Activated CD8-positive, alpha-beta memory T cell treated with anti-CD3 and anti-CD28 coated beads, Interleukin-2, amount 10 ng/mL, durations not matched to agents 7 days and 5 days (primary cell): ENCODE measurements around the gene OR7D2. TPM values are rescaled to one million over a fixed set of nuclear protein-coding genes. Genes with fewer than 3 reads are reported as not detected.
A peak's percentile ranks its signal among the peaks of the same experiment; 100 is the strongest.

ENCODE experiments used
- ATAC-seq: fragments of 150-1000 bp; cut with Tn5 transposase; one replicate; pipeline ENCODE4 v1.10.0; 2021; ENCODE audit warnings: moderate library complexity
- CTCF ChIA-PET: fragments of 350-600 bp; sonication (Branson Sonifier 250); formaldehyde crosslinking; loops from one replicate; lab custom pipeline; 2021; ENCODE audit warnings: antibody characterized with exemption; lab: Charles Lee
- DNase-seq: peaks from one replicate; pipeline ENCODE4 v3.0.0-alpha.2; 2020
- H3K27ac Mint-ChIP-seq: one replicate; pipeline ENCODE4 v1.8.0; 2021; ENCODE audit warnings: mild to moderate bottlenecking, mixed read lengths
- H3K27me3 Mint-ChIP-seq: one replicate; pipeline ENCODE4 v1.8.0; 2021; ENCODE audit warnings: mixed read lengths
- H3K36me3 Mint-ChIP-seq: one replicate; pipeline ENCODE4 v1.8.0; 2021; ENCODE audit warnings: mild to moderate bottlenecking, mixed read lengths
- H3K4me1 Mint-ChIP-seq: one replicate; pipeline ENCODE4 v1.8.0; 2021; ENCODE audit warnings: mixed read lengths
- H3K4me3 Mint-ChIP-seq: one replicate; pipeline ENCODE4 v1.8.0; 2021; ENCODE audit warnings: mild to moderate bottlenecking, moderate library complexity, mixed read lengths
- H3K9me3 Mint-ChIP-seq: one replicate; pipeline ENCODE4 v1.8.0; 2022; ENCODE audit warnings: low read depth, mixed read lengths
- total RNA-seq, 2 experiments: library from RNA; stranded (reverse); gene quantifications; one replicate each; pipeline ENCODE4 v1.2.3, GENCODE V29; 2021

OR7D2 gene
- total RNA-seq = not detected

- no peak for DNase-seq
- Mint-ChIP-seq H3K4me1 (no peaks in the 10 kb centered on the region), H3K27ac (no peak within 1 kb of the TSS), H3K27me3 (no peaks in the 10 kb centered on the region), H3K9me3 (peaks cover 3% of the 10 kb centered on the region), H3K36me3 (no peaks in the 10 kb centered on the region), H3K4me3 (no peak within 1 kb of the TSS)
- CTCF ChIA-PET = no interaction called here
- ATAC-seq = no peak
These were observed at the start of gene OR7D2 for GRCh38 chr19:9178901-9179300. TSS of gene OR7D2 (plus strand) at chr19:9178979. CDS start at chr19:9185782, 6,803 bp downstream.

GRCh38 chr19:9130965-9131364 is 47.8 kb upstream of the OR7D2 start:
- CTCF ChIA-PET = no interaction called here
- peak overlapping the region; percentile 4 for H3K27ac Mint-ChIP-seq

GRCh38 chr19:9132422-9132821 is 46.4 kb upstream of the OR7D2 start:
- CTCF ChIA-PET = interaction anchor here (0.8 to 0.9 kb wide), 2 partner anchors 38 to 74 kb away, joined by 3 to 4 read pairs; no protein-coding TSS in a partner anchor

More at GRCh38 chr19:9130965-9131364, 47.8 kb upstream of the OR7D2 start:
- Mint-ChIP-seq H3K9me3 (no peaks in the 10 kb centered on the region), H3K4me1 (peaks cover 8% of the 10 kb centered on the region), H3K27me3 (no peaks in the 10 kb centered on the region), H3K4me3 (no peak overlapping the region), H3K36me3 (no peaks in the 10 kb centered on the region)
- no peak for DNase-seq
- ATAC-seq = no peak

GRCh38 chr19:9139609-9140158 is 39.1 kb upstream of the OR7D2 start:
- Mint-ChIP-seq H3K27ac (peak overlapping the region; percentile 94), H3K36me3 (peaks cover 32% of the 10 kb centered on the region), H3K4me3 (peak overlapping the region; percentile 100), H3K9me3 (peaks cover 4% of the 10 kb centered on the region), H3K27me3 (no peaks in the 10 kb centered on the region), H3K4me1 (peaks cover 33% of the 10 kb centered on the region)
- DNase-seq = no peak
- CTCF ChIA-PET = no interaction called here
- peak; percentile 2 for ATAC-seq

More at GRCh38 chr19:9132422-9132821, 46.4 kb upstream of the OR7D2 start:
- H3K4me3 Mint-ChIP-seq = no peak overlapping the region
- DNase-seq = no peak
- no peak for ATAC-seq
- no peaks in the 10 kb centered on the region for H3K36me3 Mint-ChIP-seq
- no peaks in the 10 kb centered on the region for H3K27me3 Mint-ChIP-seq
- H3K27ac Mint-ChIP-seq = no peak overlapping the region
- H3K9me3 Mint-ChIP-seq = no peaks in the 10 kb centered on the region
- peaks cover 13% of the 10 kb centered on the region for H3K4me1 Mint-ChIP-seq

GRCh38 chr19:9140159-9140874 is 38.5 kb upstream of the OR7D2 start, which contains the start of gene ZNF317:
TSS of gene ZNF317 (plus strand) at chr19:9140397. CDS start at chr19:9156017, 15,620 bp downstream.
- H3K36me3 Mint-ChIP-seq = peaks cover 38% of the 10 kb centered on the region
- H3K27me3 Mint-ChIP-seq = no peaks in the 10 kb centered on the region
- CTCF ChIA-PET = no interaction called here

GRCh38 chr19:9144920-9145319 is 33.9 kb upstream of the OR7D2 start:
- ATAC-seq = no peak
- H3K4me1 Mint-ChIP-seq = peaks cover 30% of the 10 kb centered on the region
- H3K36me3 Mint-ChIP-seq = peaks cover 80% of the 10 kb centered on the region
- no peak overlapping the region for H3K27ac Mint-ChIP-seq
- H3K9me3 Mint-ChIP-seq = peaks cover 28% of the 10 kb centered on the region
- H3K27me3 Mint-ChIP-seq = no peaks in the 10 kb centered on the region
- H3K4me3 Mint-ChIP-seq = no peak overlapping the region
- DNase-seq = no peak
- CTCF ChIA-PET = no interaction called here

More at GRCh38 chr19:9140159-9140874, 38.5 kb upstream of the OR7D2 start, which contains the start of gene ZNF317:
- H3K27ac Mint-ChIP-seq = peak within 1 kb of the TSS; percentile 94
- H3K4me1 Mint-ChIP-seq = peaks cover 33% of the 10 kb centered on the region
- H3K4me3 Mint-ChIP-seq = peak within 1 kb of the TSS; percentile 100
- peak; percentile 96 for ATAC-seq
- peaks cover 9% of the 10 kb centered on the region for H3K9me3 Mint-ChIP-seq
- DNase-seq = peak; percentile 95

- no peak overlapping the region for H3K4me3 Mint-ChIP-seq
- peaks cover 36% of the 10 kb centered on the region for H3K9me3 Mint-ChIP-seq
- H3K4me1 Mint-ChIP-seq = peaks cover 29% of the 10 kb centered on the region
- H3K36me3 Mint-ChIP-seq = peaks cover 92% of the 10 kb centered on the region
- no peak for DNase-seq
- CTCF ChIA-PET = interaction anchor here (0.7 kb wide), 1 partner anchor 60 kb away, joined by 3 read pairs; no protein-coding TSS in a partner anchor
- no peak for ATAC-seq
- no peak overlapping the region for H3K27ac Mint-ChIP-seq
- H3K27me3 Mint-ChIP-seq = no peaks in the 10 kb centered on the region
These were observed 31.9 kb upstream of the OR7D2 start for GRCh38 chr19:9146882-9147281.

- H3K4me3 Mint-ChIP-seq = no peak overlapping the region
- ATAC-seq (no peak), DNase-seq (no peak)
- peaks cover 92% of the 10 kb centered on the region for H3K36me3 Mint-ChIP-seq
- no peak overlapping the region for H3K27ac Mint-ChIP-seq
- peaks cover 43% of the 10 kb centered on the region for H3K9me3 Mint-ChIP-seq
- no peaks in the 10 kb centered on the region for H3K27me3 Mint-ChIP-seq
- CTCF ChIA-PET = no interaction called here
- H3K4me1 Mint-ChIP-seq = peaks cover 21% of the 10 kb centered on the region
These were observed 30.1 kb upstream of the OR7D2 start for GRCh38 chr19:9148697-9149096.

- no peak overlapping the region for H3K4me3 Mint-ChIP-seq
- H3K27ac Mint-ChIP-seq = no peak overlapping the region
- no peaks in the 10 kb centered on the region for H3K27me3 Mint-ChIP-seq
- DNase-seq = no peak
- peaks cover 21% of the 10 kb centered on the region for H3K4me1 Mint-ChIP-seq
- ATAC-seq = no peak
- CTCF ChIA-PET = no interaction called here
- H3K9me3 Mint-ChIP-seq = peaks cover 40% of the 10 kb centered on the region
- H3K36me3 Mint-ChIP-seq = peaks cover 91% of the 10 kb centered on the region
These were observed 28.8 kb upstream of the OR7D2 start for GRCh38 chr19:9149997-9150396.

- no peak overlapping the region for H3K27ac Mint-ChIP-seq
- peaks cover 26% of the 10 kb centered on the region for H3K4me1 Mint-ChIP-seq
- CTCF ChIA-PET = no interaction called here
These were observed 28.1 kb upstream of the OR7D2 start for GRCh38 chr19:9150650-9151049.

GRCh38 chr19:9151367-9151766 is 27.4 kb upstream of the OR7D2 start:
- ATAC-seq (no peak), DNase-seq (no peak)
- Mint-ChIP-seq H3K36me3 (peaks cover 94% of the 10 kb centered on the region), H3K4me3 (no peak overlapping the region), H3K9me3 (peaks cover 37% of the 10 kb centered on the region), H3K4me1 (peaks cover 33% of the 10 kb centered on the region), H3K27me3 (no peaks in the 10 kb centered on the region), H3K27ac (no peak overlapping the region)
- CTCF ChIA-PET = no interaction called here

More at GRCh38 chr19:9150650-9151049, 28.1 kb upstream of the OR7D2 start:
- Mint-ChIP-seq H3K36me3 (peaks cover 91% of the 10 kb centered on the region), H3K4me3 (no peak overlapping the region), H3K27me3 (no peaks in the 10 kb centered on the region), H3K9me3 (peaks cover 38% of the 10 kb centered on the region)
- ATAC-seq (no peak), DNase-seq (no peak)

- ATAC-seq (no peak), DNase-seq (no peak)
- Mint-ChIP-seq H3K4me1 (peaks cover 20% of the 10 kb centered on the region), H3K27me3 (no peaks in the 10 kb centered on the region), H3K36me3 (peaks cover 94% of the 10 kb centered on the region), H3K4me3 (no peak overlapping the region), H3K27ac (no peak overlapping the region), H3K9me3 (peaks cover 31% of the 10 kb centered on the region)
- CTCF ChIA-PET = no interaction called here
These were observed 23.2 kb upstream of the OR7D2 start for GRCh38 chr19:9155591-9155990.

- peaks cover 33% of the 10 kb centered on the region for H3K9me3 Mint-ChIP-seq
- H3K27me3 Mint-ChIP-seq = no peaks in the 10 kb centered on the region
- ATAC-seq (no peak), DNase-seq (no peak)
- CTCF ChIA-PET = no interaction called here
- no peak overlapping the region for H3K4me3 Mint-ChIP-seq
- H3K36me3 Mint-ChIP-seq = peaks cover 94% of the 10 kb centered on the region
- H3K4me1 Mint-ChIP-seq = peaks cover 15% of the 10 kb centered on the region
- no peak overlapping the region for H3K27ac Mint-ChIP-seq
These were observed 22.5 kb upstream of the OR7D2 start for GRCh38 chr19:9156304-9156703.

GRCh38 chr19:9159891-9160290 is 18.9 kb upstream of the OR7D2 start:
- CTCF ChIA-PET = no interaction called here
- peaks cover 11% of the 10 kb centered on the region for H3K4me1 Mint-ChIP-seq
- H3K4me3 Mint-ChIP-seq = no peak overlapping the region

More at GRCh38 chr19:9159891-9160290, 18.9 kb upstream of the OR7D2 start:
- DNase-seq (no peak), ATAC-seq (no peak)
- H3K27ac Mint-ChIP-seq = no peak overlapping the region
- H3K27me3 Mint-ChIP-seq = no peaks in the 10 kb centered on the region
- peaks cover 25% of the 10 kb centered on the region for H3K9me3 Mint-ChIP-seq
- H3K36me3 Mint-ChIP-seq = peaks cover 95% of the 10 kb centered on the region
